ENCODE measurements around the gene TCEAL6. TPM values are rescaled to one million over a fixed set of nuclear protein-coding genes. Genes with fewer than 3 reads are reported as not detected.
"Not testable (repeated sequence)": the region's sequence is repeated elsewhere in the genome, so short reads cannot be mapped to it uniquely, and the experiment has no call there.

The TCEAL6 gene
- total and polyA plus RNA-seq, 2 donors (not counting 1 experiment from before 2014, with no cell fraction given): not detected

DNA sequence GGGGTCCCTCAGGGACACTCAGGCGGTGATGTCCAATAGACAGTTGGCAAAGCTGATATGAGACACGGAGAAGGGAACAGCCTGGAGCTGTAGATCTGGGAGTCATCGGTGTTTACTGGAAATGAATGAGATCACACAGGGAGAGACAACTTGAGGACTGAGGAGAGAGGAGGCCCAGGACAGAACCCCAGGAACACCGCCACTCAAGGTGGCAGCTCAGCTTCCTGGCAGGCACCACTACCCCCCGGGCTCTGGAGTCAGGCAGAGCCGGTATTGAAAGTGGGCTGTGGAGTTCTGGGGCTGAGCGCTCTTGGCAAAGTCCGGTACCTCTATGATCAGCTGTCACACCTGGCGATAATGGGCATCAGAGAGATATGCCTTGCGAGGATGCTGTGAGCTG, 17.3 kb downstream of the TCEAL6 start:
- not testable (repeated sequence) for H3K27me3 ChIP-seq (ENCODE audit: control insufficient read depth, insufficient read depth, low read length); H3K4me2 ChIP-seq (ENCODE audit: extremely low read depth, insufficient read depth, low read length)

GRCh38 chrX:102115748-102116147, 26.5 kb downstream of the TCEAL6 start:
- no peaks in the 10 kb centered on the region for H4K20me1 ChIP-seq (ENCODE audit: control insufficient read depth, extremely low read depth, insufficient read depth, low read length)
- TF ChIP-seq CTCF (conservative IDR thresholded peaks at IDR 0.05 in 1 of 2, IDR thresholded peaks at IDR 0.05 in 1 of 2; ENCODE audit: low read depth in 1 of 2, low read length in 2 of 2): no peak
- TF ChIP-seq EZH2 (IDR thresholded peaks at IDR 0.05; ENCODE audit: low read length, missing control alignments): no peak
- H3K36me3 ChIP-seq (ENCODE audit: control insufficient read depth, insufficient read depth, low read length): no peaks in the 10 kb centered on the region
- H3K4me2 ChIP-seq (ENCODE audit: extremely low read depth, insufficient read depth, low read length): no peak overlapping the region
- no peaks in the 10 kb centered on the region for H3K27me3 ChIP-seq (ENCODE audit: control insufficient read depth, insufficient read depth, low read length)
- H3K9ac ChIP-seq (ENCODE audit: insufficient read depth, low read length): no peak overlapping the region
- no peaks in the 10 kb centered on the region for H3K79me2 ChIP-seq (ENCODE audit: control insufficient read depth, insufficient read depth, low read length)
- no peaks in the 10 kb centered on the region for H3K4me1 ChIP-seq (ENCODE audit: control insufficient read depth, extremely low read depth, insufficient read depth, low read length)
- H3K9me3 ChIP-seq (ENCODE audit: control insufficient read depth, insufficient read depth, low read depth, low read length): no peaks in the 10 kb centered on the region
- H3K27ac ChIP-seq (ENCODE audit: insufficient read depth, low read length): no peak overlapping the region
- no peak for DNase-seq (ENCODE audit: low read depth in 2 of 2)
- H2AFZ ChIP-seq (ENCODE audit: low read length): no peak overlapping the region
- H3K4me3 ChIP-seq (replicated peaks in 1 of 4; ENCODE audit: control extremely low read depth in 1 of 4, insufficient read depth in 1 of 4, low read depth in 3 of 4, low read length in 4 of 4): no peak overlapping the region

More for the DNA sequence above, 17.3 kb downstream of the TCEAL6 start:
- H3K4me3 ChIP-seq (replicated peaks in 1 of 4; ENCODE audit: control extremely low read depth in 1 of 4, insufficient read depth in 1 of 4, low read depth in 3 of 4, low read length in 4 of 4); H3K9ac ChIP-seq (ENCODE audit: insufficient read depth, low read length); H3K36me3 ChIP-seq (ENCODE audit: control insufficient read depth, insufficient read depth, low read length); H3K9me3 ChIP-seq (ENCODE audit: control insufficient read depth, insufficient read depth, low read depth, low read length); H2AFZ ChIP-seq (ENCODE audit: low read length); H3K27ac ChIP-seq (ENCODE audit: insufficient read depth, low read length); H3K79me2 ChIP-seq (ENCODE audit: control insufficient read depth, insufficient read depth, low read length); H3K4me1 ChIP-seq (ENCODE audit: control insufficient read depth, extremely low read depth, insufficient read depth, low read length); DNase-seq (ENCODE audit: low read depth in 2 of 2); H4K20me1 ChIP-seq (ENCODE audit: control insufficient read depth, extremely low read depth, insufficient read depth, low read length): not testable (repeated sequence)

- H3K27me3 ChIP-seq (ENCODE audit: control insufficient read depth, insufficient read depth, low read length): no peaks in the 10 kb centered on the region
- DNase-seq (ENCODE audit: low read depth in 2 of 2): no peak
- H3K36me3 ChIP-seq (ENCODE audit: control insufficient read depth, insufficient read depth, low read length): no peaks in the 10 kb centered on the region
- no peak for TF ChIP-seq EZH2 (IDR thresholded peaks at IDR 0.05; ENCODE audit: low read length, missing control alignments)
- no peak for TF ChIP-seq CTCF (conservative IDR thresholded peaks at IDR 0.05 in 1 of 2, IDR thresholded peaks at IDR 0.05 in 1 of 2; ENCODE audit: low read depth in 1 of 2, low read length in 2 of 2)
- no peak overlapping the region for H3K27ac ChIP-seq (ENCODE audit: insufficient read depth, low read length)
- H2AFZ ChIP-seq (ENCODE audit: low read length): no peak overlapping the region
- H3K4me3 ChIP-seq (replicated peaks in 1 of 4; ENCODE audit: control extremely low read depth in 1 of 4, insufficient read depth in 1 of 4, low read depth in 3 of 4, low read length in 4 of 4): no peak overlapping the region
- no peaks in the 10 kb centered on the region for H3K79me2 ChIP-seq (ENCODE audit: control insufficient read depth, insufficient read depth, low read length)
- H3K9ac ChIP-seq (ENCODE audit: insufficient read depth, low read length): no peak overlapping the region
- no peaks in the 10 kb centered on the region for H3K9me3 ChIP-seq (ENCODE audit: control insufficient read depth, insufficient read depth, low read depth, low read length)
- H3K4me2 ChIP-seq (ENCODE audit: extremely low read depth, insufficient read depth, low read length): no peak overlapping the region
- H3K4me1 ChIP-seq (ENCODE audit: control insufficient read depth, extremely low read depth, insufficient read depth, low read length): no peaks in the 10 kb centered on the region
- no peaks in the 10 kb centered on the region for H4K20me1 ChIP-seq (ENCODE audit: control insufficient read depth, extremely low read depth, insufficient read depth, low read length)
These were observed 28.9 kb downstream of the TCEAL6 start for GRCh38 chrX:102113367-102113766.

Other genes starting within 250 kb of the TCEAL6 start
- 0.51 and 1.8 TPM in 2 replicates for gene ZMAT1, start 210.5 kb downstream of the TCEAL6 start, total RNA-seq
- 0.09 and 0.47 TPM in 2 replicates for gene ZMAT1, start 210.5 kb downstream of the TCEAL6 start, polyA plus RNA-seq
- gene TCEAL2, start 16.8 kb downstream of the TCEAL6 start, total RNA-seq: 0.17 and 0.26 TPM in 2 replicates
- not detected in 2 replicates for gene TCEAL2, start 16.8 kb downstream of the TCEAL6 start, polyA plus RNA-seq
- not detected in 2 replicates for gene BEX5, start 13.5 kb upstream of the TCEAL6 start, total RNA-seq
- gene BEX5, start 13.5 kb upstream of the TCEAL6 start, polyA plus RNA-seq: 0.14 TPM in 1 of 2 replicates, not detected in the other
- not detected in 2 replicates for gene TCP11X1, start 72.8 kb upstream of the TCEAL6 start, total RNA-seq
- gene TCP11X1, start 72.8 kb upstream of the TCEAL6 start, polyA plus RNA-seq: not detected in 2 replicates
- not detected in 2 replicates for gene NXF2, start 104.7 kb upstream of the TCEAL6 start, total RNA-seq
- gene NXF2, start 104.7 kb upstream of the TCEAL6 start, polyA plus RNA-seq: not detected in 2 replicates

Data from fibroblast of lung (primary cell).